Kidney (tissue), 14 donors: ENCODE results near the gene ETV6. TPM values are rescaled to one million over a fixed set of nuclear protein-coding genes. Genes with fewer than 3 reads are reported as not detected.

Experiments used
- DNase-seq, 5 donors: peaks; one replicate each; pipeline ENCODE4 v3.0.0-alpha.2; 2013 to 2020
- FAIRE-seq: peaks from 2 replicates; lab custom pipeline; 2012; peaks lifted over from hg19 to GRCh38; lab: Jason Lieb, UNC
- H3K27ac ChIP-seq, 2 donors: one replicate each; pipeline ENCODE4 v1.7.0; 2013; ENCODE audit warnings: low read depth in 2 of 2, low read length in 2 of 2, inconsistent platforms in 1 of 2
- H3K27me3 ChIP-seq: one replicate; pipeline ENCODE4 v1.7.1; 2013; ENCODE audit warnings: low read length, inconsistent platforms; ENCODE audit not compliant: control insufficient read depth, insufficient read depth
- H3K36me3 ChIP-seq, 3 donors: one replicate each; pipeline versions ENCODE4 v1.7.0 to v1.7.1; 2013; ENCODE audit warnings: low read length in 3 of 3, control low read depth in 1 of 3, inconsistent platforms in 1 of 3; ENCODE audit not compliant: insufficient read depth in 3 of 3, control insufficient read depth in 2 of 3
- H3K4me1 ChIP-seq, 3 donors: one replicate each; pipeline versions ENCODE4 v1.7.0 to v1.7.1; 2013; ENCODE audit warnings: low read length in 3 of 3, inconsistent platforms in 1 of 3, low read depth in 1 of 3; ENCODE audit not compliant: control insufficient read depth in 2 of 3, insufficient read depth in 2 of 3
- H3K4me3 ChIP-seq, 3 donors: one replicate each; pipeline versions ENCODE4 v1.7.0 to v1.8.1; 2013; ENCODE audit warnings: low read length in 3 of 3, control low read depth in 1 of 3, inconsistent platforms in 1 of 3
- H3K9ac ChIP-seq, 3 donors: one replicate each; pipeline versions ENCODE4 v1.7.0 to v1.7.1; 2013; ENCODE audit warnings: low read length in 3 of 3, control low read depth in 1 of 3, inconsistent platforms in 1 of 3
- H3K9me3 ChIP-seq, 3 donors: one replicate each; pipeline versions ENCODE4 v1.7.0 to v1.7.1; 2013; ENCODE audit warnings: low read length in 3 of 3, control low read depth in 1 of 3, inconsistent platforms in 1 of 3; ENCODE audit not compliant: control insufficient read depth in 2 of 3, insufficient read depth in 1 of 3
- intact Hi-C: fragments of 100-400 bp; cut with DNase I; formaldehyde crosslinking; loops from one replicate; pipeline ENCODE4 v1.11.1; 2022
- polyA plus RNA-seq: library from polyadenylated mRNA; stranded (reverse); fragments of 350-450 nt; fragmentation: Illumina TruSeq; extraction: RNeasy Lipid Tissue Mini Kit (QIAGEN cat#74804); gene quantifications from one replicate; pipeline ENCODE4 v1.2.3, GENCODE V29; 2014; ENCODE audit warnings: low read depth, low replicate concordance; ENCODE audit not compliant: insufficient read depth
- total RNA-seq: library from RNA; stranded (reverse); fragmentation: NEBNext Ultra II Directional; extraction: Animal tissue kit (Norgen Biotek cat#: 25700); gene quantifications from one replicate; pipeline ENCODE4 v1.2.1, GENCODE V29; 2021
- TF ChIP-seq, protein P1 (sequence below): IDR thresholded peaks from 3 replicates; pipeline ENCODE4 v1.5.1; 2012; ENCODE audit warnings: mild to moderate bottlenecking, moderate library complexity, borderline replicate concordance; ENCODE audit not compliant: insufficient read depth; ENCODE audit errors: extremely low read depth
- donor health status: control.
- donor health status: control.
- donor health status: control.
- donor health status: control.
- donor health status: control.
- donor health status: DM: yes; HTN: yes; CAD: no.
- donor health status: Normal renal cell carcinoma (clear cell type).

The ETV6 gene
- total and polyA plus RNA-seq, 2 donors from 2014 or later = 5.2 to 59.8 TPM

- no peaks in the 10 kb centered on the region for H3K36me3 ChIP-seq
- DNase-seq (no peak), FAIRE-seq (no peak)
- no peak overlapping the region for H3K27ac ChIP-seq
- peaks cover 0 to 18% (median 17%) of the 10 kb centered on the region in 3 donors for H3K4me1 ChIP-seq
- intact Hi-C loops = no loop called here
- TF ChIP-seq, protein P1, sequence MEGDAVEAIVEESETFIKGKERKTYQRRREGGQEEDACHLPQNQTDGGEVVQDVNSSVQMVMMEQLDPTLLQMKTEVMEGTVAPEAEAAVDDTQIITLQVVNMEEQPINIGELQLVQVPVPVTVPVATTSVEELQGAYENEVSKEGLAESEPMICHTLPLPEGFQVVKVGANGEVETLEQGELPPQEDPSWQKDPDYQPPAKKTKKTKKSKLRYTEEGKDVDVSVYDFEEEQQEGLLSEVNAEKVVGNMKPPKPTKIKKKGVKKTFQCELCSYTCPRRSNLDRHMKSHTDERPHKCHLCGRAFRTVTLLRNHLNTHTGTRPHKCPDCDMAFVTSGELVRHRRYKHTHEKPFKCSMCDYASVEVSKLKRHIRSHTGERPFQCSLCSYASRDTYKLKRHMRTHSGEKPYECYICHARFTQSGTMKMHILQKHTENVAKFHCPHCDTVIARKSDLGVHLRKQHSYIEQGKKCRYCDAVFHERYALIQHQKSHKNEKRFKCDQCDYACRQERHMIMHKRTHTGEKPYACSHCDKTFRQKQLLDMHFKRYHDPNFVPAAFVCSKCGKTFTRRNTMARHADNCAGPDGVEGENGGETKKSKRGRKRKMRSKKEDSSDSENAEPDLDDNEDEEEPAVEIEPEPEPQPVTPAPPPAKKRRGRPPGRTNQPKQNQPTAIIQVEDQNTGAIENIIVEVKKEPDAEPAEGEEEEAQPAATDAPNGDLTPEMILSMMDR = no peak
- H3K27me3 ChIP-seq = no peaks in the 10 kb centered on the region
- H3K4me3 ChIP-seq = no peak overlapping the region
- H3K9me3 ChIP-seq = no peaks in the 10 kb centered on the region
- H3K9ac ChIP-seq = no peak overlapping the region
Measured at GRCh38 chr12:11732023-11732422, 82.5 kb downstream of the ETV6 start.

GRCh38 chr12:11732715-11733114 is 83.2 kb downstream of the ETV6 start:
- H3K27ac ChIP-seq = no peak overlapping the region
- H3K27me3 ChIP-seq = no peaks in the 10 kb centered on the region
- H3K4me3 ChIP-seq = no peak overlapping the region
- FAIRE-seq (no peak), DNase-seq (no peak)
- H3K4me1 ChIP-seq = peaks cover 0 to 18% (median 15%) of the 10 kb centered on the region in 3 donors
- TF ChIP-seq, protein P1 = no peak
- H3K36me3 ChIP-seq = no peaks in the 10 kb centered on the region
- no peaks in the 10 kb centered on the region for H3K9me3 ChIP-seq
- intact Hi-C loops = no loop called here
- no peak overlapping the region for H3K9ac ChIP-seq

GRCh38 chr12:11734580-11735180 is 85.2 kb downstream of the ETV6 start:
- no peak overlapping the region for H3K9ac ChIP-seq
- no peaks in the 10 kb centered on the region for H3K27me3 ChIP-seq
- no peak for FAIRE-seq
- H3K4me3 ChIP-seq = no peak overlapping the region
- H3K9me3 ChIP-seq = no peaks in the 10 kb centered on the region
- H3K27ac ChIP-seq = no peak overlapping the region
- DNase-seq = no peak
- TF ChIP-seq, protein P1 = no peak
- H3K36me3 ChIP-seq = no peaks in the 10 kb centered on the region
- peaks cover 0 to 14% (median 7%) of the 10 kb centered on the region in 3 donors for H3K4me1 ChIP-seq
- intact Hi-C loops = no loop called here

DNA sequence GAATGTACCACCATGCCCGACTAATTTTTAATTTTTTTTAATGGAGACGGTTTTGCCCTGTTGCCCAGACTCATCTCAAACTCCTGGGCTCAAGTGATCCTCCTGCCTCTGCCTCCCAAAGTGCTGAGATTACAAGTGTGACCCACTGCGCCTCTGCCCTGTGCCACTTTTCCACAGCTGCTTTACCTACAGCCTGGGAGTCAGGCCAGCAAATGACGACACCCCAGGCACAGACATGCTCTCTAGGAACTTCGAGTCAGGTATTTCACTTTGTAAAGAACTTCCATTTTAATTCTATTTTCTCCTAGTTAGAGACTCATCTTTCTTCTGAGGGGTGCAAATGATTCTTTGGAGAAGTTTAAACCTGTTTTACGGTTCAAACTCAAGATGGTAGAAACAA is 89.0 kb downstream of the ETV6 start:
- no peak overlapping the region for H3K27ac ChIP-seq
- no peaks in the 10 kb centered on the region for H3K36me3 ChIP-seq
- FAIRE-seq (no peak), DNase-seq (no peak)
- no peaks in the 10 kb centered on the region for H3K27me3 ChIP-seq
- H3K9ac ChIP-seq = no peak overlapping the region
- intact Hi-C loops = no loop called here
- no peaks in the 10 kb centered on the region for H3K9me3 ChIP-seq
- TF ChIP-seq, protein P1 = no peak
- H3K4me3 ChIP-seq = no peak overlapping the region
- no peaks in the 10 kb centered on the region for H3K4me1 ChIP-seq
